HepG2 (cell line): Measurements from ENCODE around the gene IFT27. TPM values are rescaled to one million over a fixed set of nuclear protein-coding genes. Genes with fewer than 3 reads are reported as not detected.

Experiments used
- ATAC-seq: fragments of 200-7000 bp; cut with Tn5 transposase; 3 replicates; pipeline ENCODE4 v1.9.1; 2020; ENCODE audit warnings: mild to moderate bottlenecking, moderate library complexity
- BruUV-seq: library from RNA; stranded (reverse); fragments of 400-500 nt; replicated peaks from 2 replicates; lab custom pipeline; 2021; lab: Mats Ljungman, UMichigan
- CTCF ChIA-PET: fragments of 300-600 bp; formaldehyde crosslinking; extraction: SDS; loops from one replicate; lab custom pipeline; 2021; ENCODE audit warnings: low total read pairs, inconsistent platforms, low intra/inter-chr PET ratio; lab: Yijun Ruan, JAX
- POLR2A ChIA-PET: fragments of 350-600 bp; sonication (Branson Sonifier 250); formaldehyde crosslinking; loops from one replicate; lab custom pipeline; 2020; ENCODE audit warnings: antibody characterized with exemption, inconsistent platforms; lab: Yijun Ruan, JAX
- DNase-seq: peaks from one replicate; pipeline ENCODE4 v3.0.0-alpha.2; 2015; ENCODE audit warnings: low spot score
- FAIRE-seq: peaks from 3 replicates; lab custom pipeline; 2011; peaks lifted over from hg19 to GRCh38; lab: Jason Lieb, UNC
- H2AFZ ChIP-seq: one replicate; pipeline ENCODE4 v1.6.1; 2011; ENCODE audit warnings: low read length, inconsistent platforms
- H3K27ac ChIP-seq: fragments of 300-600 bp; 3 replicates; pipeline ENCODE4 v1.8.0; 2011; ENCODE audit warnings: mixed run types, mild to moderate bottlenecking, mixed read lengths, low read length, inconsistent platforms; ENCODE audit not compliant: insufficient read depth; ENCODE audit errors: extremely low read length
- H3K27me3 ChIP-seq, 2 experiments: fragments of 200-600 bp in 1 of 2; 2 replicates in 1 of 2; 3 replicates in 1 of 2; pipeline versions ENCODE4 v1.6.0 to v1.8.0; 2011; ENCODE audit warnings: low read length in 2 of 2, mild to moderate bottlenecking in 2 of 2, moderate library complexity in 2 of 2, inconsistent platforms in 1 of 2; ENCODE audit not compliant: insufficient read depth in 2 of 2, control insufficient read depth in 1 of 2
- H3K36me3 ChIP-seq, 2 experiments: fragments of 200-600 bp in 1 of 2; replicated peaks in 1 of 2; 2 replicates in 1 of 2; 3 replicates in 1 of 2; pipeline versions ENCODE4 v1.5.1 to v1.8.0; 2011; ENCODE audit warnings: low read length in 2 of 2, inconsistent platforms in 1 of 2; ENCODE audit not compliant: insufficient read depth in 2 of 2, control insufficient read depth in 1 of 2
- H3K4me1 ChIP-seq: 2 replicates; pipeline ENCODE4 v1.5.1; 2012; ENCODE audit warnings: low read length, inconsistent platforms; ENCODE audit not compliant: insufficient read depth
- H3K4me2 ChIP-seq: 2 replicates; pipeline ENCODE4 v1.6.0; 2011; ENCODE audit warnings: low read depth, low read length, inconsistent platforms
- H3K4me3 ChIP-seq, 3 experiments: fragments of 200-600 bp in 1 of 3; sonication (generic), shearing (Covaris generic) in 1 of 3; replicated peaks in 1 of 3; 2 replicates each; pipeline ENCODE4 v1.5.1; 2011 to 2016; ENCODE audit warnings: low read length in 3 of 3, inconsistent platforms in 2 of 3, low read depth in 2 of 3, mild to moderate bottlenecking in 2 of 3, control low read depth in 1 of 3, mixed read lengths in 1 of 3; ENCODE audit not compliant: insufficient read depth in 1 of 3
- H3K79me2 ChIP-seq: one replicate; pipeline ENCODE4 v1.6.1; 2011; ENCODE audit warnings: low read length, inconsistent platforms; ENCODE audit not compliant: insufficient read depth
- H3K9ac ChIP-seq: 2 replicates; pipeline ENCODE4 v1.6.0; 2011; ENCODE audit warnings: mild to moderate bottlenecking, low read depth, low read length, inconsistent platforms; ENCODE audit not compliant: insufficient read depth
- H3K9me3 ChIP-seq: 2 replicates; pipeline ENCODE4 v1.5.1; 2012; ENCODE audit warnings: mild to moderate bottlenecking, low read length
- H4K20me1 ChIP-seq: 2 replicates; pipeline ENCODE4 v1.6.0; 2011; ENCODE audit warnings: inconsistent platforms, mild to moderate bottlenecking, low read length, moderate library complexity; ENCODE audit not compliant: insufficient read depth
- ELF3 ChIP-seq: IDR thresholded peaks from 2 replicates; pipeline ENCODE4 v1.6.1; 2016; ENCODE audit warnings: missing genetic modification reagents, missing compliant biosample characterization
- HES4 ChIP-seq: sonication (generic); formaldehyde crosslinking; IDR thresholded peaks from 2 replicates; pipeline ENCODE4 v1.9.0; 2021; ENCODE audit warnings: mild to moderate bottlenecking, missing genetic modification reagents, borderline replicate concordance
- KLF6 ChIP-seq: IDR thresholded peaks from 2 replicates; pipeline ENCODE4 v1.8.0; 2016; ENCODE audit warnings: missing biosample characterization, missing genetic modification reagents
- SMAD3 ChIP-seq: sonication (generic); formaldehyde crosslinking; IDR thresholded peaks from 2 replicates; pipeline ENCODE4 v1.4.0; 2020; ENCODE audit warnings: missing genetic modification reagents
- SRF ChIP-seq: IDR thresholded peaks from 2 replicates; pipeline ENCODE4 v1.6.1; 2011; ENCODE audit warnings: mild to moderate bottlenecking, low read depth, low read length, moderate library complexity
- ZNF773 ChIP-seq: sonication (generic); formaldehyde crosslinking; IDR thresholded peaks from 2 replicates; pipeline ENCODE4 v1.4.0; 2020; ENCODE audit warnings: missing genetic modification reagents, borderline replicate concordance
- WGBS: methylation state at CpG from one replicate; pipeline ENCODE4 v1.1.6; 2017; ENCODE audit warnings: low lambda C conversion rate; 5-methylcytosine and 5-hydroxymethylcytosine counted together
- in situ Hi-C: cut with HindIII; loops from 2 replicates; pipeline ENCODE4 v1.10.0; 2017; ENCODE audit warnings: low pct_unique_long_range_greater_than_20kb; ENCODE audit not compliant: extremely low pct_ligation_motif_present
- intact Hi-C: fragments of 100-400 bp; cut with micrococcal nuclease; formaldehyde crosslinking; loops from one replicate; pipeline ENCODE4 v1.10.0; 2022; ENCODE audit not compliant: unreplicated experiment
- polyA plus RNA-seq, 8 experiments: library from polyadenylated mRNA; depleted of rRNA in 3 of 8; stranded (reverse) in 7 of 8; unstranded in 1 of 8; fragments of >200 nt; fragmentation: Illumina TruSeq in 4 of 8; extraction: Trizol in 4 of 8; gene quantifications; 2 replicates each; pipeline versions ENCODE4 v1.2.1 to v1.2.3, GENCODE V29; 2011 to 2016; ENCODE audit warnings: low read depth in 4 of 8, missing spikeins in 1 of 8, mixed read lengths in 1 of 8; ENCODE audit not compliant: insufficient read depth in 1 of 8
- total RNA-seq, 5 experiments: library from RNA; depleted of rRNA; stranded (reverse); fragments of >200 nt; fragmentation: Illumina TruSeq; extraction: Trizol; gene quantifications; 2 replicates each; pipeline ENCODE4 v1.2.3, GENCODE V29; 2016; ENCODE audit warnings: low read depth in 1 of 5
- TF ChIP-seq, protein P1 (sequence below): sonication (generic); formaldehyde crosslinking; IDR thresholded peaks from 2 replicates; pipeline ENCODE4 v1.8.0; 2022; ENCODE audit warnings: missing genetic modification reagents, mild to moderate bottlenecking, moderate library complexity, borderline replicate concordance
- TF ChIP-seq, protein P2 (sequence below): sonication (generic); formaldehyde crosslinking; IDR thresholded peaks from 2 replicates; pipeline ENCODE4 v1.4.0; 2020; ENCODE audit warnings: missing genetic modification reagents; ENCODE audit errors: not compliant biosample characterization

The IFT27 gene
- total and polyA plus RNA-seq, 2 of the 13 experiments (the other 11 are each of a cell fraction or from before 2014, with no cell fraction given): 0.25 to 0.33 TPM

DNA sequence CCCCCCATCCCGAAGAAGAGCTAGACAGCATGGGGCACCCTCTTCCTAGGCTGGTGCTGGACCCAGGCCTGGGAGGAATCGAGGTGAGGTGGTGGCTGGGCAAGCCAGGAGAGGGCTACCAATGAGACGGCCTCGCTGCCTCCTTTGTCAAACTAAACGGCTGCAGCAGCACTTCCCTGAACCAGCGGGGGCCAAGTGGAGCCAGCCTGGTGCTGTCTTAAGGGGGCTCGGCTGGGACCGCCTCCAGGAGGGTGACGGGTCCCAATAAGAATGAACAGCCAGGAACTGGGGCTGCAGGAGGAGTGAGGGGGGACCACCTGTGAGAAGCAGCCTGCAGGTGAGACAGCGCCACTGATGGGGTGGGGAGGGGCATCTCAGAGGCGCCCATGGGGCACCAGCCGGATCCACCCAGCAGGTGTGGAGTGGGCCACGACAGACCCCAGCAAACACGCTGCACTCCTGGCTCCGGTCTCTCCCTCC is 17.1 kb downstream of the IFT27 start:
- 5% methylated on average over 4 of the region's 15 CpGs for whole genome bisulfite sequencing
- ChIA-PET CTCF (no interaction called here), POLR2A (no interaction called here)
- no peak overlapping the region for H3K9ac ChIP-seq
- no peak for DNase-seq
- no peak overlapping the region for H2AFZ ChIP-seq
- H3K36me3 ChIP-seq: no peaks in the 10 kb centered on the region
- no peak for FAIRE-seq
- no peaks in the 10 kb centered on the region for H3K4me1 ChIP-seq
- intact Hi-C loops (no loop called here), in situ Hi-C loops (no loop called here)
- ATAC-seq: no peak
- peaks cover 4 to 59% of the 10 kb centered on the region in 2 experiments for H3K27me3 ChIP-seq
- no TSS peak for BruUV-seq
- no peak overlapping the region for H3K27ac ChIP-seq
- TF ChIP-seq SRF (no peak), SMAD3 (no peak), HES4 (no peak), KLF6 (no peak), ZNF773 (CRISPR knock-in tag) (no peak), ELF3 (CRISPR knock-in tag) (no peak)
- TF ChIP-seq, protein P1, sequence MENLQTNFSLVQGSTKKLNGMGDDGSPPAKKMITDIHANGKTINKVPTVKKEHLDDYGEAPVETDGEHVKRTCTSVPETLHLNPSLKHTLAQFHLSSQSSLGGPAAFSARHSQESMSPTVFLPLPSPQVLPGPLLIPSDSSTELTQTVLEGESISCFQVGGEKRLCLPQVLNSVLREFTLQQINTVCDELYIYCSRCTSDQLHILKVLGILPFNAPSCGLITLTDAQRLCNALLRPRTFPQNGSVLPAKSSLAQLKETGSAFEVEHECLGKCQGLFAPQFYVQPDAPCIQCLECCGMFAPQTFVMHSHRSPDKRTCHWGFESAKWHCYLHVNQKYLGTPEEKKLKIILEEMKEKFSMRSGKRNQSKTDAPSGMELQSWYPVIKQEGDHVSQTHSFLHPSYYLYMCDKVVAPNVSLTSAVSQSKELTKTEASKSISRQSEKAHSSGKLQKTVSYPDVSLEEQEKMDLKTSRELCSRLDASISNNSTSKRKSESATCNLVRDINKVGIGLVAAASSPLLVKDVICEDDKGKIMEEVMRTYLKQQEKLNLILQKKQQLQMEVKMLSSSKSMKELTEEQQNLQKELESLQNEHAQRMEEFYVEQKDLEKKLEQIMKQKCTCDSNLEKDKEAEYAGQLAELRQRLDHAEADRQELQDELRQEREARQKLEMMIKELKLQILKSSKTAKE: no peak
- TF ChIP-seq, protein P2, sequence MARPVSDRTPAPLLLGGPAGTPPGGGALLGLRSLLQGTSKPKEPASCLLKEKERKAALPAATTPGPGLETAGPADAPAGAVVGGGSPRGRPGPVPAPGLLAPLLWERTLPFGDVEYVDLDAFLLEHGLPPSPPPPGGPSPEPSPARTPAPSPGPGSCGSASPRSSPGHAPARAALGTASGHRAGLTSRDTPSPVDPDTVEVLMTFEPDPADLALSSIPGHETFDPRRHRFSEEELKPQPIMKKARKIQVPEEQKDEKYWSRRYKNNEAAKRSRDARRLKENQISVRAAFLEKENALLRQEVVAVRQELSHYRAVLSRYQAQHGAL: no peak
- no peak overlapping the region for H3K4me3 ChIP-seq
- no peaks in the 10 kb centered on the region for H3K79me2 ChIP-seq
- no peak overlapping the region for H3K4me2 ChIP-seq
- H4K20me1 ChIP-seq: no peaks in the 10 kb centered on the region
- no peaks in the 10 kb centered on the region for H3K9me3 ChIP-seq
